HG02943 (cell line): ENCODE measurements around the gene NPAS2.

Experiments
- ATAC-seq: cut with Tn5 transposase; IDR thresholded peaks from one replicate; pipeline ENCODE4 v1.9.1; 2021; ENCODE audit warnings: mild to moderate bottlenecking, low read depth, moderate library complexity; ENCODE audit not compliant: unreplicated experiment

Gene NPAS2

DNA sequence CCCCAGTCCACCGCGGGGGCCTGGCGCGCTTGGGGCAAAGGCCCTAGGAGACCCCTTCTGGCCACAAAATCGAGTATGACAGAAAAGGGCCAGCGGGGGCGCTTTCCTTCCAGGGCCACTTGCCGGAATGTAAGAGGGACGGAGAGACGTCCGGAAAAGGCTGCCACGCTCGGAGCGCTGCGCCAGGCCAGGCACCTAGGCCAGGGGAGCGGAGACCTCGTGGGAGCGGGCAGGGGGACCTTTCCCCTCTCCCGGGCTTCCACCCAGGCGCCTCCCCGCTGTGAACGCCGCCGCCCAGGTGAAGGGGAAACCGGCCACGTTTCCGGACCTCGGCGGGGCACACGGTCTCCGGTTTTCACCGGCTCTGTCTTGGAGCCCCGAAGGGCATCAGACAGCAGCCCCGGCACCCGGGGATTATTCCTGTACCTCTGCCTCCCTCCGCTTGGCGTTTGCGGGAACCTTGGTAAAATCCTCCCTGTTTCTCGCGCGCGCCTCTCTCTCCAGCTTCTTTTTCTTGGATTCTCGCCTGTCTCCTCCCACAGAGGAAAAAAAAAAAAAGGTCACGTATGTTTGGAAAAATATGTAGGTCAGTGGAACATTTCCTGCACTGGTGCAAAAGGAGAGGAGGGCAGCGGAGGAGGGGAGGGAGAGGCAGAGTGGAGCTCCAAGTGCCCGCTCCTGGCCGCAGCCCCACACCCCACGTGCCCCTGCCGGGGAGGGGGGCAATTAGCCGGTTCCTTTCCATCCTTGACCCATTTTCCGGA is 1.2 kb upstream of the NPAS2 start:
- ATAC-seq: no peak

DNA sequence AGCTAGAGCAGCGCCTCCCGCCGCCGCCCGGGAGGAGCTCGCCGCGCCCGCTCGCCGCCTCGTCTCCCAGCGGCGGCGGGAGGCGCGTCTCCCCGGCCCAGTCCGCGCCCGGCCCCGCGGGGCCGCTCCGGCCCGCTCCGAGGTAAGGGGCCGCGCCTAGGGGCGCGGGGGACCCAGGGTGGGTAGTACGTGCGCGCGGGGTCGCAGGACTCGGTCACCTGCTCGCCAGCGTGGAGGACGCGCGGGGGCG is 259 bp downstream of the NPAS2 start:
- ATAC-seq: no peak

DNA sequence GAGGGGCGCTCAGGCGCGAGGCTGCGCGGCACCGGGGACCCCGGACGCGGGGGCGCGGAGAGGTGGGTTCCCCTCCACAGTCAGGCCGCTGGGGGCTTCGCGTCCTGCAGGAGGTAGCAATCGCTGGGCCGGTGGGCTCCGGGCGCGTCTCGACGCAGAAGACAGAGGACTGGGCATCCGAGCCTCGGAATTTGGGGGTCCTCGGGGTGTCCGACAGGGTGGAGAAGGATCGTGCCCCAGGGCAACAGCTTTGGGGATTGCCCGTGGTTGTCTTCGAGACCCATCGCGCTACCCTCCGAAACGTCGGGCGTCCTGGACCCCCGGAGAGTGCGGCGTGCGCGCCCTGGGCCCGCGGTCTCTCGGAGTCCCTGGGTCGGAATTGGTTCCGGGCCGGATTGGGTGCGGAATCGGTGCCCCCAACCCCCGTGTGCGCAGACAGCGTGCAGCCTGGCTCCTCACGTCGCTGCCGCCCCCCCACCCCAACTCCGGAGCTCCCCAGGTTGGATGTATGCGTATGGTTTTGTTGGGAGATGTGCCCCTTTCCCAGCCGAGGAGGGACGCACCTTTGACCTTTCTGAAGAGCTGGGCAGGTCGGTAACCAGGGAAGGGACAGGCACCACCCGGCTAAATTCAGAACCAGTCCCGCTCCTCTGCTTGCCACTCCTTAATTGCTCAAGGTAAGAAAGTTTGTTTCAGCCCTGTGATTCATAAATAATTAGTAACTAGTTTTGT is 750 bp downstream of the NPAS2 start:
- no peak for ATAC-seq

DNA sequence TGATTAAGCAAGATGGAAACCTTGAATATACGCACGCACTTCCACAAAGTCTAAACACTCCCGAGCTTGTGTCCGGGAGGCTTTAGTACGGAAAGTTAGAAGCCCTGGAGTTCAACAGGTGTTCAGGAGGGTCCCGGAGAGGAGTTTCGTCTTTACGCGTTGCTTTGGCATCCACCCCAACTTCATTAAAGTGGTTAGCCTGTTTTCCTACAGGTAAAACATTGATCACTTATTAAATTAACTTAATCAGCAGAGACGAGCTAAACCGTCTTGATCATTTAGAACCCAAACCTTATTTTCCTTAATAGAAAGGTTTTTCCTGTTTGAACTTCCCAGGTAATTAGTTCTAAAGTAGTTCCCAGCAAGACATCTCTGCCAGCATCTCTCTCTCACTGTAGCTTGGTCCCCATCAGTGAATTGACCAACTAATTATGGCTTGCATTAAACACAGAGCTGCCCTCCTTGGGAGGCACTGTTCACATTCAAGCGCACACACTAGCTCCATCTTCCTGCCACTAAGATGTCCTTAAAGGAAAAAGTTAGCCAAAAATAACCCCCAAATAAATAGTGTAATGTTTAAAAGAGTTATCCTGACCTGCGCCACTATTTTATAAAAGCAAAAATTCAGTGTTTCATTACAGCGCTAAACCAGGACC is 1.4 kb downstream of the NPAS2 start:
- ATAC-seq: no peak

DNA sequence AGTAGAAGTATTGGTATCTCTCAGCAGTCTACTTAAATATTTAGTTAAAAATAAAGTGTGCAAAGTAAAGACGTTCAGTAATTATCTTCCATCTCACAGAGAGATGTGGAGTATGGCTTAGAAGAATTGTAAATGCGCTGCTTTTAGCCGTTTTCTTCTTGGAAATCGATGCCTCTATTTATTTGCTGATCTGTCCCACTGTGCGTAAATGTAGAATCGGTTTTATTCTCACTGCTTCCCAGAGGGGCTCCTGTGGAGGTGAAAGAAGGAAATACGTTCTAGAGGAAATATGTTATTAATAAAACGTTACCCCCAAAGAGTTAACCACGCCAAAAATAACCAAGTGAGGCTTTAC is 1.9 kb downstream of the NPAS2 start:
- no peak for ATAC-seq

DNA sequence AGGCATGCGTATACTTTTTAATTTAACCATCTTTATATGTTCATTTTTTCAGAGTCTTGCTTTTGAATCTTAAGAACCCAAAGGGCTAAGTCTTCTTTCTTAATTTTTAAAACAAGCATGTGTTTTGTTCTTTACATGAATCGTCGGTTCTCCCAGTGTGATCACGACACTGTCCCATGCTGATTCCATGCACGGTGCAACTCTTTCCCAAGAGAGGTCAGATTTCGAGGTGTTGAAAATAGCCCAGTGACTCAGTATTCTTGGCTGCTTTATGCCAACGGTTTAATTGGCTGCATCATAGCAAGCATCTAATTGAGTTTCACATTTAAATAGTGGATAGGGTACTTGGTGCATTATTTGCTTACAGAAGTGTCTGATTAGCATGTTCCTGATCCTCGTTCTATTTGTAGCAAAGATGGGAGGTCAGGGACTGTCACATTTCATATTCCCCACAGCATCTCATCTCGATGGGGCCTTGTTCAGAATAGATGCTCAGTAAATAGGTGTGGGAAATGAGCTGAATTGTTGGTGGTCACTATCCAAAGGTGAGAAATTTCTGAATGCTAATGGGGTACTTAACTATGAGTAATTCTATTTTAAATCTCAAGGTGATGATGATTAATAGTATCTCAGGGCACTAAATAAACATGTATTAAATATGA is 2.8 kb downstream of the NPAS2 start:
- ATAC-seq: no peak

DNA sequence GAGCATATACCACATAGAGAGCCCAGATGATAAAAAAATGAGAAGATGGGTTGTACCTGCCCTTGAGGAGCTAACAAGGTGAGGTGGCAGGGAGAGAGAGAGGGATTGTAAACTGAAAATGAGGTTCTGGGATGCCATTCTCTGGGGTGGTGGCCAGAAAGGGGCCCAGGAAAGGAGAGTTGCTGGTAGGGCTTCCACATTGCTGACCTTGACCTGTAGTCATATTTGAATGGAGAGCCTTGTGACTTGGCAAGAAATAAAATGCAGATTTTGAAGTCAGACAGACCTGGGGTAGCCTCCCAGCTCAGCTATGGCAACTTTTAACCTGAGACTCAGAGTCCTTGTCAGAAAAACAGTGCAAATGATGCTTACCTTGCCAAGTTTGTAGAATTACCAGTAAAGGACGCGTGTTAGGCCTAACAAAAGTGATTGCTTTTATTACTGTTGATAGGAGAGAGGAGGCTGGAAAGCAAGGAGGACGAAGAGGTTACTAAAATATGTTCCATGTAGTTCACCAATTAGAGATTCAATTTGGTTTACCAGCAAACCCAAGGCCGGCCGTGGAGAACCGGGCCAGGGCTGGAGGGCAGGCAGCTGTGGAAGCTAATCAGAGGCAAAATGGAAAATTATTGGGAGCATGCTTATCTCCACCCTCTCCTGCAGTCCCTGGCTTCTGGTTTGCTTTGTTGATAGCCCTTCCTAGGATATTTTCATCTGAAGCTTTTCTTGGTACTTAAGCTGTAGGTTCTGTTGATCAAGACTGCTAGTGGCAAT is 3.9 kb downstream of the NPAS2 start:
- ATAC-seq: no peak

DNA sequence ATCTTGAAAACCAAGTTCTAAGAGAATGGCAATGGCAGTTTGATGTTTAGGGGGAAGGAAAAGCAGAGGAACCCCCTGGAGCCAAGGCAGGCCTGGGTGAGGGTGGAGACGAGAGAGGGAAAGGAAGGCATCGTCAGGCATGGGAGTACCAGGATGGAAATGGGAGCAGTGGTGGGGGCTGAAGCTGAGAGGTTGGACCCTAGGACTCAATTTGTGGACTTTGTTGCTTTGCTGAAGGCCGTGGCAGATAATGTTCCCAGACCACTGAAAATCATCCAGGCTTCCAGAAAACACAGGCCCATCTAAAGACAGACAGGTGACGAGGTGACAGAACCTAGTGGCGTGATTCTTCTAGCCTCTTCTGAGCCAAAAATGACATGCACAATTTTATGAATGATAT is 4.9 kb downstream of the NPAS2 start:
- ATAC-seq: no peak

DNA sequence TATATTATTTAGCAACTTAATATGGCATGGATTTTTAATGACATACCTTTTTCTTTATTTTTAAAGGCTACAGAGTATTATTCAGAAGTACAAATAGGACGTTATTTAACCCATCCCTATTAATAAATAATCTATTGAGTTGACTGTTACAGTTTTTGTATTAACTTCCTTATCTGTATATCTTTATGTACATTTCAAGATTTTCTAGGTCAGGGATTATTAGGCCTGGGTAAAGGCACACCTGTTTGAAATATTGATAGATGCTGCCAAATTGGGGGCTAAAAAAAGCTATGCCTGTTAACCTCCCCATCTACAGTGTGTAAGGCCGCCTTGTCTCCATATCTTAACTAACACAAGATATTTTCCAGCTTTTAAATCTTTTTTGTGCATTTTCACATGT is 6.6 kb downstream of the NPAS2 start:
- ATAC-seq: no peak

DNA sequence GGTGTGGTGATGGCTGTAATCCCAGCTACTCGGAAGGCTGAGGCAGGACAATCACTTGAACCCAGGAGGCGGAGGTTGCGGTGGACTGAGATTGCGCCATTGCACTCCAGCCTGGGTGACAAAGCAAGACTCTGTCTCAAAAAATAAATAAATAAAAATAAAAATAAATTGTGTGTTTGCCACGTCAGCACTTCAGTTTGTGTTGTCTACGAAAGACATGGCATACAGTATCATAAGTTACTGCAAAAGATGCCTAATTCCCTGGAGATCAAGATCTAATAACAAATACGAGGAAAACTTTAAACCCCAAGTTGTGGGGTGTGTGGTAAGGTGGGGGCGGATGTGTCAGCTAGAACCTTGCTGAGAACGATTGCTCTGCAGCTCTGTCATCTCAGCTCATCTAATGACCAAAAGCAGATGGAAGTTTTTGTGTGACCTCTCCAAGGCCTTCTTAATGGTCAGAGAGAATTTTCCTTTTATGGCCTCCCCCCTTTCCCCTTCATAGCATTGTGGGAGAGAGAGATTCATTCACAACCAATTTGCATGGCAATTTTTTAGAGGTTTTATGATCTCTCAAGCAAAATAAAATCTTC is 11.3 kb downstream of the NPAS2 start:
- ATAC-seq: no peak

DNA sequence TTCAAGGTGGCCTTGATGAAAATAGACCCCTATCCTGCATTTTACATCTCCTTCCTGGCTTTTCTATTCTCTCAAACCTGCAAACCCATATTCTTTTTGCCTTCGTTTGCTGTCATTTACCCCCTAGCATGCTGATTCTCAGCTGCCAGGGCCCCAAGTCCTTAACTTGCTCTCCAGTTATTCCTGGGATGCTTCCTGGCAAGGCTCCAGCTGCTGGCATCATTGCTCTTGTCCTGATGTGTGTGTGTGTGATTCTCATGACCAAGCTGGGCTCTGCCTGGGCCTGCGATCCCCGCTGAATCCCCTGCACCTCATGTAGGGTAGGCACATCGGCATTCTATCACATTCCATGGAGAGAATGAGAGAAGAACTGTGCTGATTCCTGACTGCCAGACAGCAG is 11.9 kb downstream of the NPAS2 start:
- ATAC-seq: no peak

DNA sequence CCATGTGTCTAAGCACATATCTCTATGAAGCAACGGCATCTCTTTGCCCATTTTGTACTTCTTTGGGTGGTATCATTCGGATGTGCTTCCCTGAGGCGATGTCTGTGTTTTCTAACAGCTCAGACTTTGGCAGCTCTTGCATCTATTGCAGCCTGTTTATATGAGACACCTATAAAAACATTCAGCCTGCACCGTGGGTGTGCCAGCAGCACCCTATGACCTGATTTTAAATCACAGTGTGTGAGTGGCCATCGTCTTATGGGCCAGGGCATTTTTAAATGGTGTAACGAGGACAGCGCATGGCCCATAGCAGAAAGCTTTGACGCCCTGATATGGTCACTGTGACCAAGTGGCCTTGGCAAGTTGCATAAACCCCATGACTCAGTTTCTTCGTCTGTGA is 12.9 kb downstream of the NPAS2 start:
- no peak for ATAC-seq

DNA sequence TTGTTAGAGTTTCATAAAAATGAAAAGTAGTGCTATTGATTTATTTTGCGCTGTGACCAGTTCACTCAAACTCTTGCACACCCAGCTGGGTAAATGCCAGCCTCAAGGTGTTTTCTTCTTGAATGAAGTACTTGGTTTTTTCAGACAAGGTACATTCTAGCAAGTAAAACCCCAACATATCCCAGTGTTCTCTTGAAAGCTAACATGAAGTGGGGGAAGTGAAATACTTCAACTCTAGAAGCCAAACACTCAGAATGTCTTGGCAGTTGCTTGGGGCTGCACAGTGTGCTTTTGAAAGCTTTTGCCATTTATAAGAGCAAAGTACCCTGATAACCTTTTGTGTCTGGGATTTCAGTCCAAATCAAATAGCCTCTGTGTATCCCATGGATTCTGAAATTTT is 13.4 kb downstream of the NPAS2 start:
- no peak for ATAC-seq

DNA sequence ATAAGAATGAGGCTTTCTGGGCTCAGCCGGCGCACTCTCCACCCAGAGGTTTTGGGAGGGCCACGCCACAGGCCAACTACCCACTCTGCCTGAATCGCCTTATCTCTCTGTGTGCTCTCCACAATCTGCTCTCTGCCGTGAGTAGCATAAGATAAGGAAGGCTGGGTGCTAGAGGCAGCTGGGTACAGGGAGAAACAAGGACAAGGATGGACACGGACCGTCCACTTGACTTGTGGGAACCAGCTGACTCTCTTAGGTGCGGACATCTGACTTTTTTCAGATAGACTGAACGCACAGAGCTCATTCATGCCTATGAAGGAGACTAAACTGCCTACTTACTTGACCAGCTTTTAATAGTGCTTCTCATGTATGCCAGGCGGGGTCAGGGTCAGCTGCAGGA is 14.3 kb downstream of the NPAS2 start:
- ATAC-seq: no peak

DNA sequence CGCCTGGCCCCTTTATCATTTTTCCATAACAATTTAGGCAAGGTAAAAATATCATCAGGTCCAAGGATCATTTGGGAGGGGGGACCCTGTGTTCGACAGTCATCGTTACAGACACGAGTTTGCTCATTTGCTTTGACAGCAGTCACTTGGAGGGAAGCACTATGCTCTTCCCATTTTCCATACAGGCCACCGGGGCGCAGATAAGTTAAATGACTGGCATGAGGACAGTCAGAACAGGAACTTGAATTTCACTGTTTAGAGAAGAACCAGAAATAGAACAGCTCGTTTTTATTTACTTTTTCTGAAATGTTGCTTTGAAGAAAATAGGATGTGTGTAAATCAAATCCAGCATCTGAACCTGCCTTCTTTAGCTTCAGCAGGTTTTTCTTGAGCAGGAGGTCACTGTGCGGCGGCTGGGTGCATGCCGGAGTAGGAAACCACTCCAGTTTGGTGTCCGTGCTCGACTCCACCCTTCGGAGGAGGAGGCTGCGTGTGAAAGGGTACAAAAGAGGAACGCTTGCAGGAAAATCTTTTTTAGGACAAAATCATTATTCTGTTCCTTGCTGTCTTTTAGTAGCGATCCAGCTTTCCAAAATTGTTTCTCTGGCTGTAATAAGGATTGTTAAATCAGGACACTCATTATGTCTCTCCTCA is 15.2 kb downstream of the NPAS2 start:
- ATAC-seq: no peak

DNA sequence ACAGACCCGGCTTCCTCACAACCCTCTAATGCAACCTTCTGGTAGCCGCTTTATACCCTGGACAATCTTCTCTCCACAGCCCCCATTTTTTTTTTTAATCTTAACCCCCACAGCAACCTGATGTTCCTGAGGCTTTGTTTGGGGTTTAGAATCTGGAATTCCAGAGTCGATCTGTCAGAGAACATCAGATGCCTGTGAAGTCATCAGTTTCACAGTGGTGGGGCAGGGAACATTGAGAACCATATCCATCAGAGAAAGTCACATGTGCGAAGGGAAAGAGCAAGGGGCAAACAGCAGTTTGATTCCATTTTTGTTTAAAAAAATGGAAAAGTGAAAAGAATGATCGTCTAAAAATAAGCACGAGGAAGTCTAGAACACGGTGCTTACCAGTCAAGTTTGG is 20.6 kb downstream of the NPAS2 start:
- ATAC-seq: no peak

DNA sequence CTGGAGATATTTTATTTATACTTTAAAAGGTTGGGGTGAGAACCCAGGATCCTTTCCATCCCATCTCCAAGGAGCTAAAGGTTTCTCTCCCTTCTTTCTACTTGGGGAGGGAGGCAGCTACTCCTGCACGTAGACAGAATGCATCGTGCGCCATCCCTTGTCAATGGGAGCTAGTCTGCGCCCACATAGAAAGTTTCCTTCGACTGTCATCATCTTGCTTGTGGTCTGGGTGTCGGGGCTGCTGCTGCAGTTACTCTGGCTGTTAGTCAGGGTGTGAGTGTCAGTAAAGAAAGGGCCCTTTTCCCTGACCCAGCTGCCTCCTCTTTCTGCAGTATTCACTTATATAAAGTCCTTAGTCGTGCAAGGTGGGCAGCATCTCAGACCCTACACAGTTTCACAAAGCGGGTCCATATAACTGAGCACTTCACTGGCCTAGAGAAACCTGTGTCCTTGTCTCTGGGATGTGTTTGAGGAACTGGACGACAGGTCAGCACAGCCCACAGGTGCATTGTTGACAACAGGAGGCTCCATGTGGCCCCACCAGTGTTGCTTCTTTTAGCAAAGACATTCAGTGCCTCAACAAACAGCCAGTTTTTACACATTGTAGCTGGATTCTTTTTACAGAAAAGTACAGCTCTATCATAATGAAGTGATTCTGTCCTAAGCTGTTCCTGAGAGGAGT is 22.4 kb downstream of the NPAS2 start:
- no peak for ATAC-seq

DNA sequence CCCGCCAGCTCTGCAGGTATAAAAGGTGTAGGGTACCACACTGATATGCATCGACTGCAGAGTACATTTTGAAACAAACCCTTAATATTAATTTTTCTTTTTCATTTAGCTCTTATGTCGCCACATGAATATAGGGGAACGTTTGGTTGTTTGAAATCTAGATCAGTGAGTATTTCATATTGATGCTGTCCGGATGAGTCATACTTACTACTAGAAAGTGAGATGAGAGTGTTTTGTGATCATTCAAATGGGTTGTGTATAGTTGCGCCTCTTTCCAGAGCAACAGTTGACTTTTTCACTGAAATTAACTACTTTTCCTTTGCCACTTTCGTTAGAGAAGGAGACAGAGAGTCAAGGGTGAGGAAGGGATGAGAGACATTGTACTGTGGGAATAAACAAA is 24.6 kb downstream of the NPAS2 start:
- ATAC-seq: no peak
